ENCODE results near the gene PCNX1. TPM values are rescaled to one million over a fixed set of nuclear protein-coding genes. Genes with fewer than 3 reads are reported as not detected.
A peak's percentile ranks its signal among the peaks of the same experiment; 100 is the strongest.

The PCNX1 gene
- total and polyA plus RNA-seq, 2 of the 4 experiments (the other 2 are of a cell fraction), result 15.0 to 43.7 TPM

DNA sequence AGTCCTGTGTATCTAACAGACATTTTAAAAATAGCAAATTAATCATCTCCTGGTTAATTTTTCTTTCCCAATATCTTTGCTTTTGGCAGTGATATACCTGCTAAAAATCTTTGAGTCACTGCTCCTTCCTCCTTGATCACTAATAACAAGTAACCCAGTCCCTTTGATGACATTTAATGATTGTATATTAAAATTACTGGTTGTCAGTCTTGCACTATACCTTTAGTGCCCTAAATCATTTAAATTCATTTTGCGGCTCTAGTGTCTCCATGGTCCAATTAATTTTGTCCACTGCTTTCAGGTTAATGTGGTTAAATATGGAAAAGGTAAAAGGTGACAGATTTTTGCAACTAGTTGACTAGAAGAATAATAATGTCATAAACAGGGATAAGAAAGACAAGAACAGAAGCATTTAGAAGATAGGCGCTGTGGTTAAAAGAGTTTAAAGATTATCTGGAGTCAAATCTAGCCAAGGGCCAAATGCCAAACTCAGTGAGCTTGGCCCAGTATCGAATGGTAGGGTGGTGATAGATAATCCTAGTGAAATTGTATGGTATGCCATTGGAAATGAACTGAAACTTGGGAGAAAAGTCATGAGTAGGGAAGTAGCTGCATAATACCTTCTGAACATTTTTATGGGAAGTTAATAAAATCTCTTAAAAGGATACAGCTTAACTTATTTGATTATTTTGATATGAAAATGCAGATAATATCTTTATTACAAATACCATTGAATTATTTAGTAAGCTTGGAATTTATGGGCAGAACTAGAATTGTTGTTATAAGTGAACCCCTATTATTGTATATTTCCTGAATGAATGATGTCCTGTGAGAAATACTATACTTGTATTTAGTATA lies 115.0 kb downstream of the PCNX1 start:
- no peak overlapping the region for H2AK5ac ChIP-seq (ENCODE audit: low read depth, low read length)
- TF ChIP-seq CTCF (conservative IDR thresholded peaks at IDR 0.05; ENCODE audit: low read depth, low read length), result no peak
- no peak for TF ChIP-seq MAFK (IDR thresholded peaks at IDR 0.05; ENCODE audit: low read depth, low read length)
- TF ChIP-seq BHLHE40 (IDR thresholded peaks at IDR 0.05; ENCODE audit: low read depth, low read length), result no peak
- no peak for TF ChIP-seq FOS (IDR thresholded peaks at IDR 0.05; ENCODE audit: low read depth, low read length)
- no peak for TF ChIP-seq RAD21 (IDR thresholded peaks at IDR 0.05; ENCODE audit: low read length)
- no peak for TF ChIP-seq SMC3 (IDR thresholded peaks at IDR 0.05; ENCODE audit: low read depth, low read length)
- no peak for TF ChIP-seq CEBPB (IDR thresholded peaks at IDR 0.05; ENCODE audit: low read depth, low read length)
- TF ChIP-seq NFE2L2 (IDR thresholded peaks at IDR 0.05; ENCODE audit: low read depth, low read length), result no peak
- TF ChIP-seq MXI1 (IDR thresholded peaks at IDR 0.05; ENCODE audit: borderline replicate concordance, low read depth, low read length), result no peak
- no peak for TF ChIP-seq CHD1 (IDR thresholded peaks at IDR 0.05; ENCODE audit: low read depth, low read length)
- TF ChIP-seq, protein P1, sequence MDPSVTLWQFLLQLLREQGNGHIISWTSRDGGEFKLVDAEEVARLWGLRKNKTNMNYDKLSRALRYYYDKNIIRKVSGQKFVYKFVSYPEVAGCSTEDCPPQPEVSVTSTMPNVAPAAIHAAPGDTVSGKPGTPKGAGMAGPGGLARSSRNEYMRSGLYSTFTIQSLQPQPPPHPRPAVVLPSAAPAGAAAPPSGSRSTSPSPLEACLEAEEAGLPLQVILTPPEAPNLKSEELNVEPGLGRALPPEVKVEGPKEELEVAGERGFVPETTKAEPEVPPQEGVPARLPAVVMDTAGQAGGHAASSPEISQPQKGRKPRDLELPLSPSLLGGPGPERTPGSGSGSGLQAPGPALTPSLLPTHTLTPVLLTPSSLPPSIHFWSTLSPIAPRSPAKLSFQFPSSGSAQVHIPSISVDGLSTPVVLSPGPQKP (IDR thresholded peaks at IDR 0.05; ENCODE audit: borderline replicate concordance, low read depth, low read length), result no peak
- TF ChIP-seq RCOR1 (IDR thresholded peaks at IDR 0.05; ENCODE audit: insufficient replicate concordance, low read length), result no peak
- TF ChIP-seq RFX5 (IDR thresholded peaks at IDR 0.05; ENCODE audit: low read depth, low read length), result no peak

More for the DNA sequence above, 115.0 kb downstream of the PCNX1 start:
- peak overlapping the region; percentile 29; the same call in 1 of the 2 replicates for H4K5ac ChIP-seq (ENCODE audit: low read depth, low read length)
- H3K9me1 ChIP-seq (ENCODE audit: insufficient read depth, low read length), result no peaks in the 10 kb centered on the region
- dilution Hi-C loops (cut with HindIII; ENCODE audit: low sequenced_read_pairs, unreplicated experiment) (no loop called here), intact Hi-C loops (cut with micrococcal nuclease) (no loop called here), in situ Hi-C loops (cut with MboI; ENCODE audit: low sequenced_read_pairs) (no loop called here)
- H3K27ac ChIP-seq (ENCODE audit: insufficient read depth, low read length), result no peak overlapping the region
- peak overlapping the region; percentile 86; the same call in 1 of the 2 replicates for H3K18ac ChIP-seq (ENCODE audit: low read depth, low read length)
- ChIA-PET POLR2A (ENCODE audit: unreplicated experiment) (no interaction called here), CTCF (interaction anchor here (0.6 to 1.6 kb wide), 2 partner anchors 9 to 34 kb away, joined by 5 to 6 read pairs; no protein-coding TSS in a partner anchor)
- 100% methylated on average over 2 of the region's 3 CpGs; no CpG with 5 or more reads in 1 of the 2 experiments for WGBS, 2 experiments (ENCODE audit: extremely low coverage in 2 of 2, insufficient read length in 1 of 2)
- H3K36me3 ChIP-seq (ENCODE audit: control insufficient read depth, insufficient read depth, low read length), result peaks cover 9% of the 10 kb centered on the region
- H2AFZ ChIP-seq (replicated peaks; ENCODE audit: low read length, poor library complexity), result no peak overlapping the region
- no peak overlapping the region for H2BK15ac ChIP-seq (ENCODE audit: low read depth, low read length)
- H4K8ac ChIP-seq (ENCODE audit: low read depth in 2 of 2, low read length in 2 of 2), result 0 out of 4 replicates have a peak overlapping the region, but pooled peaks of 1 of the 2 experiments have one; percentile 13
- BruUV-seq (replicated peaks), result no TSS peak
- peak overlapping the region; percentile 73 for H2BK5ac ChIP-seq (ENCODE audit: low read depth, low read length, poor library complexity, severe bottlenecking)
- peaks cover 5% of the 10 kb centered on the region; the same call in 1 of the 2 replicates for H4K20me1 ChIP-seq (ENCODE audit: insufficient read depth, low read length)
- H2BK120ac ChIP-seq (ENCODE audit: low read depth, low read length), result 0 out of 2 replicates have a peak overlapping the region, but pooled peaks have one; percentile 37
- H4K91ac ChIP-seq (ENCODE audit: insufficient read depth, low read depth, low read length), result no peak overlapping the region
- no peak overlapping the region for H3K56ac ChIP-seq (ENCODE audit: extremely low read depth, insufficient read depth, low read length)
- peak overlapping the region; percentile 45; the same call in 1 of the 2 replicates for H3K4me2 ChIP-seq (ENCODE audit: low read depth, low read length)
- ATAC-seq (ENCODE audit: low read depth), result no peak
- H3K27me3 ChIP-seq (ENCODE audit: control insufficient read depth, insufficient read depth, low read length), result no peaks in the 10 kb centered on the region
- no peak overlapping the region for H2BK20ac ChIP-seq (ENCODE audit: low read depth, low read length)
- H3K9me3 ChIP-seq (ENCODE audit: control insufficient read depth, insufficient read depth, low read length), result no peaks in the 10 kb centered on the region
- no peak overlapping the region for H3K9ac ChIP-seq (ENCODE audit: low read depth, low read length)
- H2AK9ac ChIP-seq (replicated peaks; ENCODE audit: low read depth, low read length, poor library complexity), result no peak overlapping the region
- no peak for DNase-seq
- peak overlapping the region; percentile 38; the same call in 1 of the 2 replicates for H3K23ac ChIP-seq (ENCODE audit: low read depth, low read length)
- peaks cover 9 to 11% of the 10 kb centered on the region in 2 experiments for H3K79me1 ChIP-seq (ENCODE audit: low read depth in 1 of 2, low read length in 2 of 2)
- peaks cover 6% of the 10 kb centered on the region; the same call in 1 of the 2 replicates for H3K4me1 ChIP-seq (ENCODE audit: control insufficient read depth, insufficient read depth, low read length)
- H3K14ac ChIP-seq (replicated peaks; ENCODE audit: low read depth, low read length), result no peak overlapping the region; the same call in 1 of the 2 replicates
- H3K4me3 ChIP-seq (ENCODE audit: insufficient read depth, low read depth, low read length), result no peak overlapping the region
- peak overlapping the region; percentile 31; the same call in 1 of the 2 replicates for H3K4ac ChIP-seq (ENCODE audit: low read depth, low read length)
